GM06990 (cell line): ENCODE results near the gene COX11.

Source experiments
- DNase-seq: peaks from one replicate; pipeline ENCODE4 v3.0.0-alpha.2; 2011; ENCODE audit not compliant: insufficient read length; ENCODE audit errors: extremely low read depth
- H3K27me3 ChIP-seq: replicated peaks from 2 replicates; pipeline ENCODE4 v1.6.0; 2011; ENCODE audit warnings: low read length; ENCODE audit not compliant: control insufficient read depth, insufficient read depth
- H3K36me3 ChIP-seq: 2 replicates; pipeline ENCODE4 v1.5.1; 2011; ENCODE audit warnings: low read length; ENCODE audit not compliant: control insufficient read depth, insufficient read depth
- H3K4me3 ChIP-seq: replicated peaks from 2 replicates; pipeline ENCODE4 v1.5.1; 2011; ENCODE audit warnings: low read depth, mild to moderate bottlenecking, control low read depth, low read length
- TF ChIP-seq, protein P1 (sequence below): IDR thresholded peaks from 2 replicates; pipeline ENCODE4 v1.5.1; 2011; ENCODE audit warnings: low read length, control low read depth, mild to moderate bottlenecking, inconsistent platforms; ENCODE audit not compliant: insufficient read depth, poor library complexity, severe bottlenecking

Gene COX11

GRCh38 chr17:54945671-54946070, 22.8 kb downstream of the COX11 start:
- DNase-seq = no peak
- no peaks in the 10 kb centered on the region for H3K27me3 ChIP-seq
- H3K36me3 ChIP-seq = no peaks in the 10 kb centered on the region
- no peak overlapping the region for H3K4me3 ChIP-seq
- TF ChIP-seq, protein P1, sequence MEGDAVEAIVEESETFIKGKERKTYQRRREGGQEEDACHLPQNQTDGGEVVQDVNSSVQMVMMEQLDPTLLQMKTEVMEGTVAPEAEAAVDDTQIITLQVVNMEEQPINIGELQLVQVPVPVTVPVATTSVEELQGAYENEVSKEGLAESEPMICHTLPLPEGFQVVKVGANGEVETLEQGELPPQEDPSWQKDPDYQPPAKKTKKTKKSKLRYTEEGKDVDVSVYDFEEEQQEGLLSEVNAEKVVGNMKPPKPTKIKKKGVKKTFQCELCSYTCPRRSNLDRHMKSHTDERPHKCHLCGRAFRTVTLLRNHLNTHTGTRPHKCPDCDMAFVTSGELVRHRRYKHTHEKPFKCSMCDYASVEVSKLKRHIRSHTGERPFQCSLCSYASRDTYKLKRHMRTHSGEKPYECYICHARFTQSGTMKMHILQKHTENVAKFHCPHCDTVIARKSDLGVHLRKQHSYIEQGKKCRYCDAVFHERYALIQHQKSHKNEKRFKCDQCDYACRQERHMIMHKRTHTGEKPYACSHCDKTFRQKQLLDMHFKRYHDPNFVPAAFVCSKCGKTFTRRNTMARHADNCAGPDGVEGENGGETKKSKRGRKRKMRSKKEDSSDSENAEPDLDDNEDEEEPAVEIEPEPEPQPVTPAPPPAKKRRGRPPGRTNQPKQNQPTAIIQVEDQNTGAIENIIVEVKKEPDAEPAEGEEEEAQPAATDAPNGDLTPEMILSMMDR = no peak

GRCh38 chr17:54945231-54945630, 23.2 kb downstream of the COX11 start:
- Histone ChIP-seq H3K27me3 (no peaks in the 10 kb centered on the region), H3K4me3 (no peak overlapping the region), H3K36me3 (no peaks in the 10 kb centered on the region)
- TF ChIP-seq, protein P1 = no peak
- DNase-seq = no peak

DNA sequence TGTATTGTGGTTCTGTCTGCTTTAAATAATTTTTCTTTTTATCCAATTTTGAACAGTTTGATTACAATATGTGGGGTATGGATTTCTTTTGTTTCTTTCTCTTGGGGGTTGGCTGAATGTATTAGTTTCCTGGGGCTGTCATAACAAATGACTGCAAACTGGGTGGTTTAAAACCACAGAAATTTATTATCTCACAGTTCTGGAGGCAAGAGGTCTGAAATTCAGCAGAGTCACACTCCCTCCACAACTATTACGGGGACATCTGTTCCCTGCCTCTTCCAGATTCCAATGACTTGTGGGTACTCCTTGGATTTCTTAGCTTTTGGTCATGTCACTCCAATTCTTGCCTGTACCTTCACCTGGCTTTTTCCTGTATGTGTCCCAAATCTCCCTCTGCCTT, 23.7 kb downstream of the COX11 start:
- no peak for DNase-seq
- TF ChIP-seq, protein P1 = no peak
- Histone ChIP-seq H3K4me3 (no peak overlapping the region), H3K27me3 (no peaks in the 10 kb centered on the region), H3K36me3 (no peaks in the 10 kb centered on the region)

DNA sequence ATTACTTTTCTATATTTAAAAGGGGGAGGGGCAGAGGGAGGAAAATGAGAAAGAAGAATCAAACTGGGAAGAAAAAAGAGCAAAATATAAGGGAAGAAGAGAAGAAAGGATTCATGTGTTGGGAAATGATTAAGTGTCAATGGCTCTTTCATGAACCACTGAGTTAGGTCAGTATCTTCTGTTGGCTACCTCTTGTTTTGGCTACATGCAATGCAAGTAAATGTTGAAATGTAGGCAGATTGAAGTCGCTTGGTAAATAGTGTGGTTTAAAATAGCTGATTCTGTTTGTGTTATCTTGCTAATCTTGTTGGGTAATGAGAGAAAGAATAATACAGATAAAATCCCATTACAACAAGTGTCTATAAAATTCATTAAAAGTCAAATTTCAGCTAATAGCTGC, 27.2 kb downstream of the COX11 start:
- Histone ChIP-seq H3K27me3 (no peaks in the 10 kb centered on the region), H3K4me3 (no peak overlapping the region), H3K36me3 (no peaks in the 10 kb centered on the region)
- no peak for DNase-seq
- TF ChIP-seq, protein P1 = no peak

GRCh38 chr17:54937426-54937825, 31.0 kb downstream of the COX11 start:
- DNase-seq = no peak
- no peak overlapping the region for H3K4me3 ChIP-seq
- TF ChIP-seq, protein P1 = no peak
- H3K36me3 ChIP-seq = no peaks in the 10 kb centered on the region
- H3K27me3 ChIP-seq = no peaks in the 10 kb centered on the region

DNA sequence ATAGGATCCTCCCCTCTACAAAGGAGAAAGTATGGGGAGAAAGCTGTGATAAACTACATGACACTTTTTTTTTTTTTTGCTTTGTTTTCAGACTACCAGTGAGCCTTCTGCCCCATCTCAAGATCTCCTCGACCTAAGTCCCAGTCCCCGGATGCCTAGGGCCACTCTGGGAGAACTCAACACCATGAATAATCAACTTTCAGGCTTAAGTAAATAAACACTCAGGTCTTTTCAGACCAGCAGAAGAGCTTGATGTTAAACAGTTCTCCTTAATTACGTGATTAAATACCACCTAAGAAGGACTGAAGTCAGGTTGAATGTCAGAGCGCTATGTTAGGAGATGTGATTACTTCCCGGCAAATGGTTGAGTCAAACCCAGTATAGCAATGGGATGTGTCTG, 31.4 kb downstream of the COX11 start:
- H3K27me3 ChIP-seq = no peaks in the 10 kb centered on the region
- no peak overlapping the region for H3K4me3 ChIP-seq
- H3K36me3 ChIP-seq = no peaks in the 10 kb centered on the region
- no peak for DNase-seq
- TF ChIP-seq, protein P1 = no peak
